ENCODE results near the gene ACTRT1. TPM values are rescaled to one million over a fixed set of nuclear protein-coding genes. Genes with fewer than 3 reads are reported as not detected.

The ACTRT1 gene
- total RNA-seq, 4 donors from 2014 or later: not detected

DNA sequence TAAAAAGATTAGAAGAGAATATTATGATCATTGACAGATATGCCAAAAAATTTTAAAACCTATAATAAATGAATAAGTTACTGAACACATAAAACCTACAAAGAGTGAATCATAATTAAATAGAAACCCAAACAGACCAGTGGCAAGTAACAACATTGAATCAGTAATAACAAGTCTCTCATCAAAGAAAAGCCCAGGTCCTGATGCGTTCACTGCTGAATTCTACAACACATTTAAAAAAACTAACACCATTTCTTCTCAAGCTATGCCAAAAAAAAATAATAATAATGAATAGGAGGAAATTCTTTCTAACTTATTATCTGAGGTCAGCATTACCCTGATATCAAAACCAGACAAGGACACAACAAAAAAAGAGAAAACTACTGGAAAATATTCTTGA, 30.6 kb downstream of the ACTRT1 start:
- no peaks in the 10 kb centered on the region for H3K27me3 ChIP-seq
- H3K4me3 ChIP-seq: no peak overlapping the region
- no peak for DNase-seq
- H3K4me1 ChIP-seq: no peaks in the 10 kb centered on the region
- TF ChIP-seq, protein P1, sequence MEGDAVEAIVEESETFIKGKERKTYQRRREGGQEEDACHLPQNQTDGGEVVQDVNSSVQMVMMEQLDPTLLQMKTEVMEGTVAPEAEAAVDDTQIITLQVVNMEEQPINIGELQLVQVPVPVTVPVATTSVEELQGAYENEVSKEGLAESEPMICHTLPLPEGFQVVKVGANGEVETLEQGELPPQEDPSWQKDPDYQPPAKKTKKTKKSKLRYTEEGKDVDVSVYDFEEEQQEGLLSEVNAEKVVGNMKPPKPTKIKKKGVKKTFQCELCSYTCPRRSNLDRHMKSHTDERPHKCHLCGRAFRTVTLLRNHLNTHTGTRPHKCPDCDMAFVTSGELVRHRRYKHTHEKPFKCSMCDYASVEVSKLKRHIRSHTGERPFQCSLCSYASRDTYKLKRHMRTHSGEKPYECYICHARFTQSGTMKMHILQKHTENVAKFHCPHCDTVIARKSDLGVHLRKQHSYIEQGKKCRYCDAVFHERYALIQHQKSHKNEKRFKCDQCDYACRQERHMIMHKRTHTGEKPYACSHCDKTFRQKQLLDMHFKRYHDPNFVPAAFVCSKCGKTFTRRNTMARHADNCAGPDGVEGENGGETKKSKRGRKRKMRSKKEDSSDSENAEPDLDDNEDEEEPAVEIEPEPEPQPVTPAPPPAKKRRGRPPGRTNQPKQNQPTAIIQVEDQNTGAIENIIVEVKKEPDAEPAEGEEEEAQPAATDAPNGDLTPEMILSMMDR (IDR thresholded peaks at IDR 0.05): no peak
- TF ChIP-seq POLR2A (IDR thresholded peaks at IDR 0.05): no peak
- H3K36me3 ChIP-seq: no peaks in the 10 kb centered on the region
- intact Hi-C loops (cut with DNase I): no loop called here
- no peaks in the 10 kb centered on the region for H3K9me3 ChIP-seq
- 28 to 58% methylated on average over 1 of the region's 1 CpG for WGBS, 2 donors
- H3K27ac ChIP-seq: no peak overlapping the region

DNA sequence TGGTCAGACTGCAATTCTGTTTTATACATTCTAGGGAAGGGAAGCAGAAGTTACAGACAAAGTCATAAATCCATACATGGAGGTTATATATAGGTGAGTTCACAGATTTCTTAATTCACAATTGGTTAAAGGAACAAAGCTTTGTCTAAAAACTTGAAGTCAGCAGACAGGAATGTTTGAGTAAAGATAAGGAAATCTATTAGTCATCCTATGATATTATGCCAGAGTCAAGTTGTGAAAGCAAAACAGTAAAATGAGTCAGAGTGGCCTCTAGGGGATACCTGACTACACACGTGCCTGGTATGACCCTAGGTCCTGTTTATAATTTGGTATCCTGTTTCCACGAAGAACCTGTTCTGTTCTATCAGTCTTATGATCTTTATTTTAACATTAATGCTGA, 31.5 kb downstream of the ACTRT1 start:
- intact Hi-C loops (cut with DNase I): no loop called here
- no peak for TF ChIP-seq POLR2A (IDR thresholded peaks at IDR 0.05)
- TF ChIP-seq, protein P1 (IDR thresholded peaks at IDR 0.05): no peak
- no peaks in the 10 kb centered on the region for H3K36me3 ChIP-seq
- H3K4me1 ChIP-seq: no peaks in the 10 kb centered on the region
- H3K27me3 ChIP-seq: no peaks in the 10 kb centered on the region
- 5 to 13% methylated on average over 2 of the region's 2 CpGs for WGBS, 2 donors
- no peak for DNase-seq
- no peak overlapping the region for H3K27ac ChIP-seq
- no peak overlapping the region for H3K4me3 ChIP-seq
- H3K9me3 ChIP-seq: no peaks in the 10 kb centered on the region

DNA sequence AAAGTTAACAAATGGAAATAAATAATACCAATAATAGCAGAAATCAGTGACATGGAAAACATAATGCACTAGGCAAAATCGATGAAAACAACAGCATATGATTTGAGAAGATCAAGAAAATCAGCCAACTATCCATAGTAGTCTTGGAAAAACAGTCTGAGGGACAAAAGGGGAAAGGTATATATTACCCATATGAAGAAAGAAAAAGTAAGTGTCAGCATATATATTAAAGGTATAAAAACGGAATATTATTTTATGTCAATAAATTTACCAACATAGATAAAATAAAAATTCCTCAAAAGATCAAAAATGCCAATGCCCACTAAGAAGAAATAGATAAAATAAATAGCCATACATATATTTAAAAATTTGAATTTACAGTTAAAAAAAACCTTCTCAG, 33.0 kb downstream of the ACTRT1 start:
- Histone ChIP-seq H3K36me3 (no peaks in the 10 kb centered on the region), H3K27ac (no peak overlapping the region), H3K4me1 (no peaks in the 10 kb centered on the region), H3K27me3 (no peaks in the 10 kb centered on the region), H3K4me3 (no peak overlapping the region), H3K9me3 (peaks cover 0 to 5% (median 0%) of the 10 kb centered on the region in 3 donors)
- TF ChIP-seq POLR2A (IDR thresholded peaks at IDR 0.05): no peak
- TF ChIP-seq, protein P1 (IDR thresholded peaks at IDR 0.05): no peak
- WGBS, 2 donors: 45 to 69% methylated on average over 2 of the region's 2 CpGs
- intact Hi-C loops (cut with DNase I): no loop called here
- DNase-seq: no peak

DNA sequence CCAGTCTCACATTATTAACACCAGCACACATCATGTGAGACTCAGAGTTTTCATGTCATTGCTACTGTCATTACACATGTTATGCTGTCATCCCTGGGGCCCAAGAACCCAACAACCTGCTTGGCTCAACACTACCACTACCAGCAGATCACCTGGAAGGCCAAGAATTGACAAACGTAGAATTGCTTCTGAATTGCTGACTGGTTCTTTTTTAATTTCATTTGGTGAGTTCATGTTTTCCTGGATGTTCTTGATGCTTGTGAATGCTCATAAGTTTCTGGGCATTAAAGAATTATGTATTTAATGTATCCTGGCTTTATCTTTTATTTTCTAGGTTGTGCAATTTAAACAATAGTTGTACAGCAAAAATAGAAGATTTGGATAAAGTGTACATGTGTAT, 40.2 kb downstream of the ACTRT1 start:
- Histone ChIP-seq H3K4me1 (no peaks in the 10 kb centered on the region), H3K4me3 (no peak overlapping the region), H3K9me3 (peaks cover 0 to 5% (median 0%) of the 10 kb centered on the region in 3 donors), H3K36me3 (no peaks in the 10 kb centered on the region), H3K27me3 (no peaks in the 10 kb centered on the region), H3K27ac (no peak overlapping the region)
- no peak for DNase-seq
- TF ChIP-seq, protein P1 (IDR thresholded peaks at IDR 0.05): no peak
- TF ChIP-seq POLR2A (IDR thresholded peaks at IDR 0.05): no peak
- intact Hi-C loops (cut with DNase I): no loop called here
- WGBS, 2 donors: 53 to 61% methylated on average over 1 of the region's 1 CpG

- H3K36me3 ChIP-seq: no peaks in the 10 kb centered on the region
- H3K9me3 ChIP-seq: no peaks in the 10 kb centered on the region
- intact Hi-C loops (cut with DNase I): no loop called here
- no peaks in the 10 kb centered on the region for H3K4me1 ChIP-seq
- no peak overlapping the region for H3K27ac ChIP-seq
- no peak for TF ChIP-seq POLR2A (IDR thresholded peaks at IDR 0.05)
- TF ChIP-seq, protein P1 (IDR thresholded peaks at IDR 0.05): no peak
- DNase-seq: no peak
- no peak overlapping the region for H3K4me3 ChIP-seq
- H3K27me3 ChIP-seq: no peaks in the 10 kb centered on the region
Measured at GRCh38 chrX:128007882-128008281, 44.3 kb downstream of the ACTRT1 start.

Measured in esophagus squamous epithelium (tissue), 5 donors.